ENCODE measurements around the gene RACK1. TPM values are rescaled to one million over a fixed set of nuclear protein-coding genes. Genes with fewer than 3 reads are reported as not detected.

The RACK1 gene
- total and polyA plus RNA-seq, 2 of the 8 experiments (the other 6 are each of a cell fraction or from before 2014, with no cell fraction given): 2,589 to 7,971 TPM

DNA sequence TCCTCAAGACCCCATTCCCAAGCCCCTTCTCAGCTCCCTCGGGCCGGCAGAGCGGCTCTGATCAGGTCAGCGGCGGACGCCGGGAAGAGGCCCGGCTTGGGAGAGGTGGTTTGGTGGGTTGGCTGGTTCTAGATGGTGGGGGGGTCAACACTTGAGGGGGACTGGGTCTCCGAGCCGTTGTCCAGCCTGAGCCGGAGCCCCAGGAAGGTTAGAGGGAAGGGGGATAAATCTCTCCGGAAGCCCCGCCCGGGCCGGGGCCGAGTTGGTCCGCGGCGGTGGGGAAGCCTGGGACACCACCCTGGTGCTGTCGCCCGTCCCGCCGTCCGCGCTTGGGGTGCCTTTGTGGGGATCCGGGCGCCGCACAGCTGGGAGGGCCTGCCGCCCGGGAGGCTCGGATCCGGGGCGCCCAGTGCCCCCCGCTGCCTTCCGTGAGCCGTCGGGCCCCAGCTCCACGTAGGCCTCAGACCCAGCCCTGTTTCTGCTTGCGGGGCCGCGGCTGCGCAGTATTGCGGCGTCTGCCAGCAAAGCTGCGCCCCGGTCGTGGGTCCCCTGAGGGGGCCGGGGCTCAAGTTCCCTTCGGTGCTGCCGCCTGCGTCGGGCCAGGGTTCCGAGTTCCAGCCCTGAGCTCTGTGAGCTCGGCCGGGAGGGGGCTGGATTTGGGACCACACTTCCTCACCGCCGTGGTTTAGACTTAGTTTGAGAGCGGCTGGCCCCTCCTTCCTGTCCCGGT lies 17.8 kb upstream of the RACK1 start:
- Histone ChIP-seq H3K27ac (ENCODE audit: low read depth, low read length) (peak overlapping the region; percentile 44; the same call in 1 of the 2 replicates), H3K4me3 (ENCODE audit: extremely low read depth in 1 of 4, insufficient read depth in 2 of 4, low read depth in 3 of 4, low read length in 4 of 4) (peak overlapping the region; percentile 76 to 92 (median 86)), H3K4me2 (ENCODE audit: insufficient read depth in 1 of 2, low read depth in 2 of 2, low read length in 2 of 2) (peak overlapping the region; percentile 86 to 98), H3K27me3 (replicated peaks in 1 of 4; ENCODE audit: control insufficient read depth in 3 of 4, extremely low read depth in 1 of 4, insufficient read depth in 3 of 4, low read length in 3 of 4) (no peaks in the 10 kb centered on the region), H3K23ac (ENCODE audit: insufficient read length) (no peak overlapping the region), H4K8ac (ENCODE audit: extremely low read depth, insufficient read depth, low read length) (peak overlapping the region; percentile 93), H2BK20ac (ENCODE audit: low read length) (no peak overlapping the region), H2BK5ac (ENCODE audit: low read depth, low read length) (peak overlapping the region; percentile 63; the same call in 1 of the 2 replicates), H3K9ac (replicated peaks in 1 of 4; ENCODE audit: extremely low read depth in 1 of 4, low read depth in 3 of 4, low read length in 3 of 4) (peak overlapping the region; percentile 61 to 95 (median 64); a peak in 6 of 7 replicates), H4K5ac (ENCODE audit: insufficient read length, low read depth, low read length) (peak overlapping the region; percentile 71), H3K36me3 (ENCODE audit: control insufficient read depth in 2 of 4, insufficient read depth in 4 of 4, low read length in 3 of 4) (peaks cover 0 to 10% (median 5%) of the 10 kb centered on the region in 4 experiments; a peak in 4 of 8 replicates), H3K4me1 (replicated peaks in 1 of 4; ENCODE audit: control insufficient read depth in 3 of 4, insufficient read depth in 4 of 4, low read length in 3 of 4) (peaks cover 4 to 10% (median 6%) of the 10 kb centered on the region in 4 experiments; a peak in 6 of 7 replicates), H2BK120ac (replicated peaks; ENCODE audit: low read depth, low read length) (no peak overlapping the region), H3K4ac (replicated peaks; ENCODE audit: insufficient read length, low read depth, low read length) (no peak overlapping the region), H3K9me3 (ENCODE audit: insufficient read depth in 2 of 2, low read depth in 1 of 2, low read length in 1 of 2) (no peaks in the 10 kb centered on the region), H3K18ac (ENCODE audit: extremely low read depth, low read length) (peak overlapping the region; percentile 39; the same call in 1 of the 2 replicates), H3K23me2 (ENCODE audit: low read depth, low read length) (peaks cover 12% of the 10 kb centered on the region), H3K56ac (replicated peaks; ENCODE audit: insufficient read length, low read depth, low read length) (peak overlapping the region; percentile 65), H3K14ac (ENCODE audit: insufficient read length) (no peak overlapping the region), H2AK5ac (ENCODE audit: low read depth, low read length) (no peak overlapping the region), H3K79me1 (ENCODE audit: low read depth, low read length) (peaks cover 15% of the 10 kb centered on the region), H4K91ac (replicated peaks; ENCODE audit: insufficient read length, low read length) (peak overlapping the region; percentile 71), H2BK12ac (ENCODE audit: low read depth, low read length) (no peak overlapping the region), H2BK15ac (ENCODE audit: low read length) (no peak overlapping the region), H4K20me1 (replicated peaks in 1 of 2; ENCODE audit: control insufficient read depth in 1 of 2, insufficient read depth in 2 of 2, low read length in 2 of 2) (peaks cover 8 to 16% of the 10 kb centered on the region in 2 experiments), H2AFZ (ENCODE audit: low read length) (peak overlapping the region; percentile 8; the same call in 1 of the 2 replicates), H3K79me2 (ENCODE audit: control insufficient read depth in 1 of 2, insufficient read depth in 2 of 2, low read length in 2 of 2) (peaks cover 3 to 36% of the 10 kb centered on the region in 2 experiments; a peak in 2 of 4 replicates)
- DNase-seq (ENCODE audit: low read depth in 1 of 2, low spot score in 2 of 2) (peak in 1 of 2 experiments; percentile 79), FAIRE-seq (no peak)
- 1% methylated on average over 55 of the region's 59 CpGs; no CpG with 5 or more reads in 1 of the 2 experiments for WGBS, 2 experiments (ENCODE audit: extremely low coverage in 1 of 2, insufficient coverage in 1 of 2, insufficient read length in 1 of 2, insufficient replicate concordance in 2 of 2, low coverage in 1 of 2, low lambda C conversion rate in 2 of 2, missing lambda C conversion rate in 1 of 2)
- CTCF ChIA-PET (ENCODE audit: partially characterized antibody): interaction anchor here (0.8 to 2.6 kb wide), 3 partner anchors 10 to 77 kb away, joined by 3 to 14 read pairs (median 3); no protein-coding TSS in a partner anchor
- POLR2A ChIA-PET (ENCODE audit: partially characterized antibody): interaction anchor here (0.6 to 34.2 kb wide), 10 partner anchors 10 to 76 kb away, joined by 3 to 1334 read pairs (median 5); partner anchors contain the start of genes RACK1, TRIM41 and TRIM7
- TF ChIP-seq SIN3A (conservative IDR thresholded peaks at IDR 0.05 in 1 of 2, IDR thresholded peaks at IDR 0.05 in 1 of 2; ENCODE audit: low read depth in 1 of 2, low read length in 2 of 2): 0 out of 4 replicates have a peak, but pooled peaks of 1 of the 2 experiments have one; percentile 42
- TF ChIP-seq SAP30 (IDR thresholded peaks at IDR 0.05; ENCODE audit: insufficient read depth, insufficient replicate concordance, low read length): no peak
- TF ChIP-seq KDM5A (IDR thresholded peaks at IDR 0.05; ENCODE audit: low read length): no peak
- TF ChIP-seq SP4 (IDR thresholded peaks at IDR 0.05; ENCODE audit: low read length): 0 out of 2 replicates have a peak, but pooled peaks have one; percentile 41
- TF ChIP-seq HDAC2 (IDR thresholded peaks at IDR 0.05; ENCODE audit: borderline replicate concordance in 1 of 2, low read depth in 2 of 2, low read length in 2 of 2): 0 out of 4 replicates have a peak, but pooled peaks of 1 of the 2 experiments have one; percentile 73
- TF ChIP-seq NANOG (IDR thresholded peaks at IDR 0.05; ENCODE audit: insufficient read depth, low read depth, low read length, poor library complexity, severe bottlenecking): no peak
- peak; percentile 32; the same call in 1 of the 2 replicates for TF ChIP-seq TBP (IDR thresholded peaks at IDR 0.05; ENCODE audit: low read depth, low read length)
- peak; percentile 95 for TF ChIP-seq ASH2L (IDR thresholded peaks at IDR 0.05; ENCODE audit: low read length)
- TF ChIP-seq, protein P1, sequence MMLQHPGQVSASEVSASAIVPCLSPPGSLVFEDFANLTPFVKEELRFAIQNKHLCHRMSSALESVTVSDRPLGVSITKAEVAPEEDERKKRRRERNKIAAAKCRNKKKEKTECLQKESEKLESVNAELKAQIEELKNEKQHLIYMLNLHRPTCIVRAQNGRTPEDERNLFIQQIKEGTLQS (IDR thresholded peaks at IDR 0.05; ENCODE audit: insufficient read depth, low read depth, low read length): no peak
